Measurements from ENCODE around the gene PBXIP1.

DNA sequence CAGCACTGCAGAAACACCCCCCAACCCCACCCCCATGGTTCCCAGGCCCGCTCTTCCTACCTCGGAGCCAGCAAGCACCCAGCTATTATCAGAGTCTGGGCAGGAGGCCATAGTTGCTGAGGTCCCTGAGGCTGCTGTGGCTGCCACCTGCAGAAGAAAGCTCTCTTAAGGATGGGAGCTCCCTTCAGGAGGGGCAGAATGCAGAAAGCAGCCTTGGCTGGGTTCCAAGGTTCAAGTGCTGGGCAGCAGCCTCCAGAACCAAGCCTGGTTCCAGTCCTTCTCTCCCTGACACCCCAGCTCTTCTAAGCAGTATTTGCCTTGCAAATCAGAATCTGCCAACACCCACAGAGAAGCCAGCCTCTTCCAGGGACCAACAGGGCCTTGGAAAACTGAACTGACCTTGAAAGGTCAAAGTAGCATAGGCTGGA is 2.3 kb downstream of the PBXIP1 start:
- TF ChIP-seq CSDC2 (CRISPR knock-in tag; IDR thresholded peaks at IDR 0.05) (no peak), ISL1 (CRISPR knock-in tag; IDR thresholded peaks at IDR 0.05) (no peak), CSRNP3 (CRISPR knock-in tag; IDR thresholded peaks at IDR 0.05) (no peak), BACH2 (CRISPR knock-in tag; IDR thresholded peaks at IDR 0.05; ENCODE audit: borderline replicate concordance) (no peak), TCF4 (CRISPR knock-in tag; IDR thresholded peaks at IDR 0.05; ENCODE audit: borderline replicate concordance) (no peak), OSR1 (CRISPR knock-in tag; IDR thresholded peaks at IDR 0.05) (no peak), ARNTL (CRISPR knock-in tag; IDR thresholded peaks at IDR 0.05; ENCODE audit: borderline replicate concordance, low read depth) (no peak), ESRRG (CRISPR knock-in tag; IDR thresholded peaks at IDR 0.05) (no peak), ZFP30 (CRISPR knock-in tag; IDR thresholded peaks at IDR 0.05) (no peak)

Measured in SK-N-SH treated with all-trans-retinoic acid at 6 μM for 48 hours (cell line).